Stromal cell of bone marrow (primary cell): Measurements from ENCODE around the gene XRCC5.
"Not testable (repeated sequence)": the region's sequence is repeated elsewhere in the genome, so short reads cannot be mapped to it uniquely, and the experiment has no call there.

Experiments
- DNase-seq: peaks from one replicate; pipeline ENCODE4 v3.0.0-alpha.2; 2012; ENCODE audit warnings: low read depth

Gene XRCC5

DNA sequence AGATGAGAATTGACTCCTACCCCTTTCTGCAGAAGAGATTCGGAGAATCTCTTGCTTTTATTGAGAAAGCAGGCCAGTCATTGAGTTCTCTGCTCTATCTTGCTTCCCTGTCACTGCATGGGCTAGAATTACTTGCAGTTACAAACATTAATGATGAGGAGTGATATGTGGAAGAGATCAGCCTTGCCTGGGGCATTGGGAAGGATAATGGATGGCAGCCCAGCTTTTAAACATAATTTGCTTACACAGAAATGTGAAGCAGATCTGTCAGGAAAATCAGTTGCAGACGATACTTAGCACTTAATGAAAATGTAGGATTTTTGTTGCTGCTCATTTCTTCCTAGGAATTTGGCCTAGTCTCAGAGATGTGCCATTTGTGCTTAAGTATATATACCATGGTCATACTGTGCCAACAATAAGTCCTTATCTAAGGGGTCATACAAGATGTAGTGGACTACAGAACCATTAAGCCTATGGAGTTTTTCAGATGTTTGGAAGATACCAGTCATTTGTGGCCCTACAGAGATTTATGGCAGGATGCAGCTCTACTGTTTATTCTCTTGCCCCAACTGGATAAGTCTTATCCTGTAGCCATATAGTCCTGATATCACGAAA, 92.7 kb downstream of the XRCC5 start:
- no peak for DNase-seq

DNA sequence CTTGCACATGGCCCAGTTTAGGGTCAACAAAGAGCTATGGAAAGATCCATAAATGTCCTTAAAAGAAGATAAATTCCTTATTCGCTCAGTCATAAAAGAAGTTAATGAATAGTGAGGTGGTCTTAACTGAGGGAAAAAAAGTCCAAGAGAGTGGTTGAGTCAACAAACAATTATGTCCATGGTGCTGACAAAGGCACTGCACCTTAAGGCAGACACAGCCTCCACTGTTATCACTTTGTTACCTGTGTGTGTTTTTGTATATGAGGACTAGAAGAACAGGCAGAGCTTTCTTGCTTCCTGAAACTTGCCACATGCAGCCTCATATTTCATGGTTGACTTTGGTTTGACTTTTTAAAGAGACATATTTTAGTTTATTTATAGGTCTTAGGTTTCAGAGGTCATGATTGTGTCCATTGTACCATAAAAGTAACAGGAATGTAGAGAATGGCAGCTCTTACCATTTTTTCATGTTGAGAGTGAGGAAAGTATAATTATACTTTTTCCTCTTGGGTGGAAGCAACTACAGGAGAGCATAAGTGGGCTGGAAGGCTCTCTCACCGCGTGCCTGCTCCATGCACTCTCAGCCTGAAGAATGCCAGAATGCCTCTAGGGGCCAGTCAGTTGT, 93.6 kb downstream of the XRCC5 start:
- no peak for DNase-seq

GRCh38 chr2:216205486-216205885, 96.3 kb downstream of the XRCC5 start:
- DNase-seq, result no peak

GRCh38 chr2:216206041-216206703, 97.0 kb downstream of the XRCC5 start:
- no peak for DNase-seq

DNA sequence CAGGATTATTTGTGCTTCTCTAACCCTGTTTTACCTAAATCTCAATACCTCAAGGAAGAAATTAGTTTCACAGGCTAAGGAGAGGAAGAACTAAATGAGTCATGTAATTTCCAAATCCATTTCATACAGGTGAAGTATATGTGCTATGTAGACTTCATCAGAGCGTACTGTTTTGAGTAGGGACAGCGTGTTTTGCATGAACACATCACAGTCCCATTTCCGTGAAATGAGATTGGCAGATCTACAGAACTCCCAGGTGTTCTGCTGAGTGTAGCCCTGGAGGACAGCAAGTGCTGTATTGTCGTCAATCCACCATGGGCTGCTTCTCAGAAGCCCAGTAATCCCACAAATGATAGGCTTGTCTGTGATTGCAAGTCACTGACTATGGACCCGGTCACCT, 97.7 kb downstream of the XRCC5 start:
- DNase-seq, result no peak

- not testable (repeated sequence) for DNase-seq
These were observed 99.5 kb downstream of the XRCC5 start for GRCh38 chr2:216208661-216209060.

DNA sequence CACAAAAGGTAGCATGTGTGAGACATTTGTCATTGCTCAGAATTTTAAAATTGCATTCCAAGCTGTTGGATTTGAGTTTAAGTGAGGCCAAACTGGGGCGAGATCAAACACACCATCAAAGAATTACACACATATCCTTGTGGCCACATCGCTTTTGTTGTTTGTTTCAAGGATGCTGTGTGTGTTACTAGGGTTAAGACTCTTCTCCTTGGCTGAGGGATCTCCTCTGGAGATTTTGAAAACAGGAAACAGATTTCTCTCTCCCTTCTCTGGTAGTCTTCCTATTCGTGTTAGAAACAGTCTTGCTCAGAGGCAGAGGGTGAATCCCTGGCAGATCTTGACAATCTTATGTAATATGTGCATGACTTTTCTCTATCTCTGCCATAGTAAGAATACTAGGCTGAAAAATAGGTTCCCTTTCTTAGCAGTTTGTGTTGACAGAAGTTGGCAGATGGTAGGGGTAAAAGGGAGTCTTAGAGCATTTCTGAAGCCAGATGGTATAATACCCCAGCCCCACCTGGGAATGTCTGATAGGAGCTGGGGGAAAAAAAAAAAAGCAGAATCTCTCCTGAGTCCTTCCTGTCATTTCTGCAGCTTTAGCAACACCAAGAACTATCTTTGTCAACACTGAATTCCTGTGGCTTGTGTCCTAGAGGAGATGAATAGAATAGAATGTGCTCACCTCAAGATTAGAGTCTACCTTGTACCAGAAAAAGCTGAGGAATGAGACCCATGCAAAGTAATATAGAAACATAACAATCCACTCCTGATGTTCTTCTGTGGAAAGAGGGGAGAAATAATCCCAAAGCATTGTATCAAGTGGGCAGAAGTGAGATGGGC, 101.8 kb downstream of the XRCC5 start:
- no peak for DNase-seq

DNA sequence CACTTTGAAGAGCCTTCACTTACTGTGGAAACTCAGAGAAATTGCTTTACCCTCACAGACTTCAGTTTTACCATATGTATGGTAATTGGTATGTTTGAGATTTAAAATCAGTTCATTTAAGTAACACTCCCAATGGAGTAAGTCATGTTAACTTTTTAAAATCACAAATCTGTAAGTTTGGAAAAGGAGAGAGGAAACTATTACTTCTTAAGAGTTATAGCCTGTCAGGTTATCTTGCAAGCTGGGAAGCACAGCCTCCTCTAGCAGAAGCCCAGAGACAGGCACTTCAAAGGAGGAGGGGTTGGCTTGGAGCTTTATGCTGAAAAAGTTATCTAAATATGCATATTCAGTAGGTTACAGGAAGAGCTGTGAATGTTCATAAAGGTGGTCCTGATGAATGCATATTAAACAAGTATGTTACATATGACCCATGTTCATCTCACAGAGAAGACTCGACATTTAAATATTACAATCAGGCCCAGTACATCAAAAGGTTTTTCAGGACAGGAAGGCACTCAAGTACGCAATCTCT, 102.5 kb downstream of the XRCC5 start:
- DNase-seq, result no peak

DNA sequence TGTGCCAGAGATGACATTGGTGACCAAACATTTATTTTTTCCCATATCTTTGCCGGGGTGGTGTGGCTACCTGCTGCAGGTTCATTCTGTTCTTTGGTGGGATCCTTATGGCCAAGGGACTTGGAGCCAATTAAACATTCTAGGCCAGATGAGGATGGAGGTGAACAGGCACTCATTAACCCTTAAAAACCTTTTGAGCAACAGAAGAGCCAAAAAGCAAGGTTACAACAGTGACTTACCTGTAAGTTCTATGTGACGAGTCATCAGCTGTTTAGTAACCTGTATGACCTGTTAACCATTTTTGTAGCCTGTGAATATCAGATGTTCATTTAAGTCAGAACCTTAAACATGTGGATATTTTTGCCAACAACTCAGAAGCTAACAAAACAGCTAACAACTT, 105.6 kb downstream of the XRCC5 start:
- no peak for DNase-seq

DNA sequence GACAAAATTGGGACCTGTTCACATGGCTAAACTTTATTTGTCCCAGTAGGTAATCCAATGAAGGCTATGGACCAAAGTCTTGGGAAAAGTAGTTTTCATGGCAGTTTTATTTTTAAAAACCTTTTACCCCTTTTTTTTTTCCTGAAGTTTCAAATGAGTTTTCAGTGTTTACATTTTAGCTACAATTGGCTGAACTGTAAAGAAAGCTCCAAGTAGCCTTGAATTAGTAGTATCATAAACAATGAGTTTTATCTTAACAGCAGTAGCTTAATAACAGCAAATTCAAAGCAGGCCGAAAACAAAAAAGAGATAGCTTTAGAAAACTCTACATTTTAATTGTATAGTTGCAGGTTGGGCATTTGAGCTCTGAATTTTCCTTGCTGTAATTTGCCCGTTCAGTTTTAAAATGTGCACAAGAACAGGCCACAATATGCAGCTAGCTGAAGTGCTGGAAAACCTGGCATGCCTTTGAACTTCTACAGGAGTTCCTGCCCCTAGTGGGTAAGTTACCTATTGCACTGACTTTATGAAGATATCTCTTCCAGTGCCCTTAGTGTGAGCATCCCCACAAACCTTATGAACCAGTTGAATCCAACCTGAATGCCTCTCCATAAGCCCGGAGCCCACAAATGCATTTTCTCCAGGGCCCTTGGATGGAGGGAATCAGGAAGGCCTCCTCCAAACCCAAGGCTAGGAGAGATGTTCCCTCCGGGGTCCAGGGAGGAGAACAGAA, 106.7 kb downstream of the XRCC5 start:
- no peak for DNase-seq

DNA sequence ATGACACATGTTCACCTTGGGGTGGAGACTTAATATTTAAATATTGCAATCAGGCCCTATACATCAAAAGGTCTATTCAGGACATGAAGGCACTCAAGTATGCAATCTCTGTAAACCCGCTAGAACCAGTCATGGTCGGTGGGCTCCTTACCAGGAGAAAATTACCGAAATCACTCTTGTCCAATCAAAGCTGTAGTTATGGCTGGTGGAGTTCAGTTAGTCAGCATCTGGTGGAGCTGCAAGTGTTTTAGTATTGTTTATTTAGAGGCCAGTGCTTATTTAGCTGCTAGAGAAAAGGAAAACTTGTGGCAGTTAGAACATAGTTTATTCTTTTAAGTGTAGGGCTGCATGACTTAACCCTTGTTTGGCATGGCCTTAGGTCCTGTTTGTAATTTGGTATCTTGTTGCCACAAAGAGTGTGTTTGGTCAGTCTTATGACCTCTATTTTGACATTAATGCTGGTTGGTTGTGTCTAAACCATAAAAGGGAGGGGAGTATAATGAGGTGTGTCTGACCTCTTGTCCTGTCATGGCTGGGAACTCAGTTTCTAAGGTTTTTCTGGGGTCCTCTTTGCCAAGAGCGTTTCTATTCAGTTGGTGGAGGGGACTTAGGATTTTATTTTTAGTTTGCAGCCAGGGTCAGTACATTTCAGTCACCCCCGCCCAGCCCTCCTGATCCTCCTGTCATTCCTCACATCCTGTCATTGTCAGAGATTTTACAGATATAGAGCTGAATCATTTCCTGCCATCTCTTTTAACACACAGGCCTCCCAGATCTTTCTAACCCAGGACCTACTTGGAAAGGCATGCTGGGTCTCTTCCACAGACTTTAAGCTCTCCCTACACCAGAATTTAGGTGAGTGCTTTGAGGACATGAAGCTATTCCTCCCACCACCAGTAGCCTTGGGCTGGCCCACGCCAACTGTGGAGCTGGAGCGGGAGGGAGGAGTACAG, 108.1 kb downstream of the XRCC5 start:
- DNase-seq, result no peak

DNA sequence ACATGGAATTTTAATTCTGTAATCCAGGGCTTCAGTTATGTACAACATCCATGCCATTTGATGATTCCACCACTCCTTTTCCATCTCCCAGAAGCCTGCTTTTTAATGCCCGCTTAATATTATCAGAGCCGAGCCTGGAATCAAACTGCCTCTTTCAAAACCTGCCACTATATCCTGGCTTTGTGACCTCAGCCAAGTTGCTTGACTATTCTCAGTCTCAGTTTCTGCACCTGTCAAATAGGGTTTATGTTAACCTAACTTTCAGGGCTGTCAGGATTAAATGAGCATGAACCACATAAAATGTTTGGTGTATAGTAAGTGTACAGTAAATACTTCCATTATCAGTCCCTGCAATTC, 108.7 kb downstream of the XRCC5 start:
- no peak for DNase-seq

- no peak for DNase-seq
These were observed 110.7 kb downstream of the XRCC5 start for GRCh38 chr2:216219861-216220260.

- no peak for DNase-seq
These were observed 111.8 kb downstream of the XRCC5 start for GRCh38 chr2:216220976-216221375.

DNA sequence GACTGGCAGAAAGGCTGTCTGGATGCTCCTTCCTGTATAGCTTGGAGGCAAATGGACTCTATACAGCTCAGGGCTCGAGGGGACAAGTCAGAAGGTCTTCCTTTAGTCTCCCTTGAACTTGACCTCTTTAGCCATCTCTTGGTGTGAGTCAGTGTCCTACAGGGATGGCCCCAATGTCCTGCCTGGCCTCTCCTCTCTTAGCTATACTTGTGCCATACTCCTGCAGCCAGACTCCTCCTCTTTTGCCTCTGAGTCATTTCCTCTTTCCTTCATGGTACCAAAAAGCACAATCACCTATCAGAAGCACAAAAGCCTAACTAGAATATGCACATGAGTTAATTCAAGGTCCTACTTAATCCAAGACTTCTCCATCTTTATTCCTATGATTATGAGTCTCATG, 112.7 kb downstream of the XRCC5 start:
- DNase-seq, result no peak

DNA sequence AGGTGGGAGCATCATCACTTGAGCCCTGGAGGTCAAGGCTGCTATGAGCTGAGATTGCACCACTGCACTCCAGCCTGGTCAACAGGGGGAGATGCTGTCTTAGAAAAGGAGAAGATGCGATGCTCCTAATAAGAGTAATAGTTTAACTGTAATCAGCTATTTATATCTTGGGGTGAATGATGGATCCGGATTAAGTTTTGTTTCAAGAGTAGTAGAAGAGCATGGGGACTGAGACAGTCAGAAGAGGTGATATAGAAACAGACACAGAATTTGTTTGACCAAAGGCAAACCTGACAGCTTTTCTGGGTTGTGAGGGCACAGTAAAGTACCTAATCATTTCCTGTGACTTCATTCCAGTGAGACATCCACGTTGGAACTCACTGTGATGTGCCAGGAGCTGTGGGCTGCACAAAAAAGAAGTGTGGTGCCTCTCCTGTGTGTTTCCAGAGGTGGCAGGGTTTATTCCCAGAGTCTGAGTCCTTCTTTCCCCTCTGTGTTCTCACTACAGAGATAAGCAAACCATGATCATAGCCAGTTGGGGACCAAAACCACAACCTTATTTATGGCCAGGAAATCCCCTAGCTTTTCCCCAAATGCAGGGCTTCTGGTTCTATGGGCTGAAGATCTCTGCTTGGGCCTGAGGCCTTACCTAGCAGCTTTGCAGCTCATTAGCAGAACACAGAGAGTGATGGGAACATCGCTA, 113.7 kb downstream of the XRCC5 start:
- no peak for DNase-seq

GRCh38 chr2:216224388-216224787, 115.2 kb downstream of the XRCC5 start:
- no peak for DNase-seq

- DNase-seq, result no peak
These were observed 120.2 kb downstream of the XRCC5 start for GRCh38 chr2:216229277-216229914.

- DNase-seq, result no peak
These were observed 122.7 kb downstream of the XRCC5 start for GRCh38 chr2:216231867-216232266.

DNA sequence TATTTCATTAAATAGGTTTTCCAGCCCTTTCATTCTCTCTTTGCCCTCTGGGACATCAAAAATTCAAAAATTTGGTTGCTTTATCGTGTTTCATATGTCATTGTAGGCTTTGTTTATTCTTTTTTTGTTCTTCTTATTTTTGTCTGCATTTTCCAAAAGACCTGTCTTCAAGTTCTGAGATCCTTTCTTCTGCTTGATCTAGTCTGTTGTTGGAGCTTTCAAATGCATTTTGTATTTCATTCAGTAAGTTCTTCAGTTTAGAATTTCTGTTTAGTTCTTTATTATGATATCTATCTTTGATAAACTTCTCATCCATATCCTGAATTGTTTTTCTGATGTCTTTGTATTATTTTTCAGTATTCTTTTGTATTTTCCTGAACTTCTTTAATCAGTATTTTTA, 123.6 kb downstream of the XRCC5 start:
- no peak for DNase-seq
